SU-DHL-6 (cell line): ENCODE data around the gene TNS3.

ENCODE experiments used
- H2AFZ ChIP-seq: fragments of 200-600 bp; sonication (generic); 2 replicates; pipeline ENCODE4 v1.6.1; 2014; ENCODE audit warnings: low read depth, mild to moderate bottlenecking, moderate library complexity, mixed read lengths, antibody characterized with exemption, low read length; ENCODE audit not compliant: severe bottlenecking
- H3F3A ChIP-seq: fragments of 200-600 bp; shearing (Covaris generic); 2 replicates; pipeline ENCODE4 v1.6.0; 2016; ENCODE audit warnings: antibody characterized with exemption, mild to moderate bottlenecking; ENCODE audit not compliant: insufficient read depth
- H3K27ac ChIP-seq: fragments of 200-600 bp; sonication (generic); 2 replicates; pipeline ENCODE4 v1.5.1; 2016; ENCODE audit warnings: low read depth, mild to moderate bottlenecking, low read length, moderate library complexity, mixed read lengths
- H3K27me3 ChIP-seq: fragments of 200-600 bp; sonication (generic), shearing (Covaris generic); 2 replicates; pipeline ENCODE4 v1.6.0; 2014; ENCODE audit warnings: mild to moderate bottlenecking, low read length
- H3K36me3 ChIP-seq: fragments of 200-600 bp; sonication (generic); 2 replicates; pipeline ENCODE4 v1.6.1; 2014; ENCODE audit warnings: mild to moderate bottlenecking, low read length, mixed read lengths
- H3K4me2 ChIP-seq: fragments of 300-600, 200-600 bp; shearing (Covaris generic), sonication (generic); 2 replicates; pipeline ENCODE4 v1.6.0; 2014; ENCODE audit warnings: low read length, low read depth, mild to moderate bottlenecking; ENCODE audit not compliant: poor library complexity, severe bottlenecking
- H3K4me3 ChIP-seq: fragments of 200-600 bp; sonication (generic); 2 replicates; pipeline ENCODE4 v1.5.1; 2014; ENCODE audit warnings: antibody characterized with exemption, low read length, mild to moderate bottlenecking, mixed read lengths; ENCODE audit not compliant: insufficient read depth, poor library complexity, severe bottlenecking
- H3K79me2 ChIP-seq: fragments of 200-600 bp; sonication (generic); 2 replicates; pipeline ENCODE4 v1.6.1; 2014; ENCODE audit warnings: mild to moderate bottlenecking, low read length, moderate library complexity; ENCODE audit not compliant: insufficient read depth
- H3K9ac ChIP-seq: fragments of 200-600 bp; sonication (generic); 2 replicates; pipeline ENCODE4 v1.7.0; 2014; ENCODE audit warnings: mild to moderate bottlenecking, low read length
- H3K9me2 ChIP-seq: fragments of 200-600 bp; sonication (generic); replicated peaks from 2 replicates; pipeline ENCODE4 v1.6.1; 2014; ENCODE audit warnings: low read length; ENCODE audit not compliant: insufficient read depth
- H3K9me3 ChIP-seq: fragments of 200-600 bp; sonication (generic); 2 replicates; pipeline ENCODE4 v1.6.1; 2014; ENCODE audit warnings: low read length, mixed read lengths; ENCODE audit not compliant: insufficient read depth
- H4K20me1 ChIP-seq: fragments of 200-600 bp; sonication (generic); 2 replicates; pipeline ENCODE4 v1.6.1; 2014; ENCODE audit warnings: low read depth, mild to moderate bottlenecking, antibody characterized with exemption, low read length, moderate library complexity, mixed read lengths
- EZH2phosphoT487 ChIP-seq: fragments of 200-600 bp; sonication (generic), shearing (Covaris generic); conservative IDR thresholded peaks from 2 replicates; pipeline ENCODE4 v1.6.1; 2018; ENCODE audit warnings: mild to moderate bottlenecking, antibody characterized with exemption, low read length, moderate library complexity, mixed read lengths
- TF ChIP-seq, protein P1 (sequence below): fragments of 200-600 bp; sonication (generic); IDR thresholded peaks from one replicate; pipeline ENCODE4 v1.5.1; 2017; ENCODE audit warnings: antibody characterized with exemption, mild to moderate bottlenecking, low read length, moderate library complexity; ENCODE audit not compliant: insufficient read depth, poor library complexity, severe bottlenecking

The TNS3 gene

DNA sequence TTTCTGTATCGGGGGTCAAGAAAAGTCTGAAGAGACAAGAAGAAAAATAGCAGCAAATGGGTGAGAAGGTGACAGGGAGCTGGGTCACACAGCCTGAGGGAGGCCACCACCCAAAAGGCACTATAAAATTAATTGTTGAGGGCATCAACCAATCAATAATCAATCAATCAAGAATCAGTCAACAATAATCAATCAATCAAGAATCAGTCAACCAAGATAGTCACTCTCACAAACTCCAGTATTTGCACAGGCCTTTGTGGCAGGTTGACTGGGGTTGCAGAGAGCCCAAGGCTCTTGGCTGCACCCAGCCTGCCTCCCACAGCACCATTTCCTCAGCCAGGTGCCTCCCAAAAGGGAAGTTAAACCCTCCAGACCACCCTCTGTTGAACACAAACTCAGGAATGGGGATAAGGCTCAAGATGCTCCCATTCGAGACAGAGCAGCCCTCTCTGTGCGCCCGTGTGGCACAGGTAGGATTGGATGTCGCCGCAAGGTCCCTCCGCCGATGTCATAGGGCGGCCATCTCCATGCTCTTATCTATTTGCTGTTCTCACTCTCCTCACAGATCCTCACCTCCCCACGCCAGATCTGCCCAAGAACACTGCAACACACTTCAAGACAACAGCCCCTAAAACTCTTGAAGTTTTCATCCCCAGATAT lies 64.0 kb downstream of the TNS3 start:
- Histone ChIP-seq H3F3A (no peaks in the 10 kb centered on the region), H4K20me1 (no peaks in the 10 kb centered on the region), H3K9me3 (no peaks in the 10 kb centered on the region), H3K27me3 (no peaks in the 10 kb centered on the region), H3K27ac (no peak overlapping the region), H2AFZ (no peak overlapping the region), H3K4me3 (no peak overlapping the region), H3K9ac (no peak overlapping the region), H3K9me2 (no peaks in the 10 kb centered on the region), H3K36me3 (no peaks in the 10 kb centered on the region), H3K79me2 (peaks cover 42% of the 10 kb centered on the region), H3K4me2 (no peak overlapping the region)
- no peak for TF ChIP-seq EZH2phosphoT487
- TF ChIP-seq, protein P1, sequence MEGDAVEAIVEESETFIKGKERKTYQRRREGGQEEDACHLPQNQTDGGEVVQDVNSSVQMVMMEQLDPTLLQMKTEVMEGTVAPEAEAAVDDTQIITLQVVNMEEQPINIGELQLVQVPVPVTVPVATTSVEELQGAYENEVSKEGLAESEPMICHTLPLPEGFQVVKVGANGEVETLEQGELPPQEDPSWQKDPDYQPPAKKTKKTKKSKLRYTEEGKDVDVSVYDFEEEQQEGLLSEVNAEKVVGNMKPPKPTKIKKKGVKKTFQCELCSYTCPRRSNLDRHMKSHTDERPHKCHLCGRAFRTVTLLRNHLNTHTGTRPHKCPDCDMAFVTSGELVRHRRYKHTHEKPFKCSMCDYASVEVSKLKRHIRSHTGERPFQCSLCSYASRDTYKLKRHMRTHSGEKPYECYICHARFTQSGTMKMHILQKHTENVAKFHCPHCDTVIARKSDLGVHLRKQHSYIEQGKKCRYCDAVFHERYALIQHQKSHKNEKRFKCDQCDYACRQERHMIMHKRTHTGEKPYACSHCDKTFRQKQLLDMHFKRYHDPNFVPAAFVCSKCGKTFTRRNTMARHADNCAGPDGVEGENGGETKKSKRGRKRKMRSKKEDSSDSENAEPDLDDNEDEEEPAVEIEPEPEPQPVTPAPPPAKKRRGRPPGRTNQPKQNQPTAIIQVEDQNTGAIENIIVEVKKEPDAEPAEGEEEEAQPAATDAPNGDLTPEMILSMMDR, result no peak

GRCh38 chr7:47516985-47517600 lies 64.8 kb downstream of the TNS3 start:
- no peak overlapping the region for H2AFZ ChIP-seq
- H3K9me3 ChIP-seq, result no peaks in the 10 kb centered on the region
- H3K4me3 ChIP-seq, result no peak overlapping the region
- H4K20me1 ChIP-seq, result no peaks in the 10 kb centered on the region
- no peaks in the 10 kb centered on the region for H3K27me3 ChIP-seq
- TF ChIP-seq, protein P1, result no peak
- TF ChIP-seq EZH2phosphoT487, result no peak
- no peaks in the 10 kb centered on the region for H3K9me2 ChIP-seq
- H3K79me2 ChIP-seq, result peaks cover 42% of the 10 kb centered on the region
- no peak overlapping the region for H3K27ac ChIP-seq
- H3K4me2 ChIP-seq, result no peak overlapping the region
- H3K9ac ChIP-seq, result no peak overlapping the region
- no peaks in the 10 kb centered on the region for H3K36me3 ChIP-seq
- H3F3A ChIP-seq, result no peaks in the 10 kb centered on the region

DNA sequence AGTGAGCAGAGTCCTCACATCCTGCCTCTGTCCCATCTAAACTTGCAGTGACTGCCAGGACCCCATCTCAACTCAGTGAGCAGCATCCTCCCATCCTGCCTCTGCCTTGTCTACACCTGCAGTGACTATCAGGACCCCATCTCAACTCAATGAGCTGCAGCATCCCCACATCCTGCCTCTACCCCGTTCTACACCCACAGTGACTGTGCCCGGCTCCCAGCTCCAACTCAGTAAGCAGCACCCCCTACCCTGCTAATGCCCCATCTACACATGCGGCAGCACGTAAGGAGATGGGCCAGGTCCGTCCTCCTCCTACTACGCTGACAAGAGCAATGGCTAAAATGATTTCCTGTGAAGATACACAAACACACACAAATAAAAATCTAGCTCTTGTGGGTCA lies 65.5 kb downstream of the TNS3 start:
- H2AFZ ChIP-seq, result no peak overlapping the region
- no peaks in the 10 kb centered on the region for H3F3A ChIP-seq
- H4K20me1 ChIP-seq, result no peaks in the 10 kb centered on the region
- no peak overlapping the region for H3K9ac ChIP-seq
- TF ChIP-seq EZH2phosphoT487, result no peak
- TF ChIP-seq, protein P1, result no peak
- peaks cover 42% of the 10 kb centered on the region for H3K79me2 ChIP-seq
- H3K36me3 ChIP-seq, result no peaks in the 10 kb centered on the region
- no peaks in the 10 kb centered on the region for H3K9me2 ChIP-seq
- no peak overlapping the region for H3K4me2 ChIP-seq
- no peaks in the 10 kb centered on the region for H3K9me3 ChIP-seq
- H3K27me3 ChIP-seq, result no peaks in the 10 kb centered on the region
- H3K27ac ChIP-seq, result no peak overlapping the region
- H3K4me3 ChIP-seq, result no peak overlapping the region
